ENCODE measurements around the gene HBZ.
"Not testable (repeated sequence)": the region's sequence is repeated elsewhere in the genome, so short reads cannot be mapped to it uniquely, and the experiment has no call there.

HBZ gene

DNA sequence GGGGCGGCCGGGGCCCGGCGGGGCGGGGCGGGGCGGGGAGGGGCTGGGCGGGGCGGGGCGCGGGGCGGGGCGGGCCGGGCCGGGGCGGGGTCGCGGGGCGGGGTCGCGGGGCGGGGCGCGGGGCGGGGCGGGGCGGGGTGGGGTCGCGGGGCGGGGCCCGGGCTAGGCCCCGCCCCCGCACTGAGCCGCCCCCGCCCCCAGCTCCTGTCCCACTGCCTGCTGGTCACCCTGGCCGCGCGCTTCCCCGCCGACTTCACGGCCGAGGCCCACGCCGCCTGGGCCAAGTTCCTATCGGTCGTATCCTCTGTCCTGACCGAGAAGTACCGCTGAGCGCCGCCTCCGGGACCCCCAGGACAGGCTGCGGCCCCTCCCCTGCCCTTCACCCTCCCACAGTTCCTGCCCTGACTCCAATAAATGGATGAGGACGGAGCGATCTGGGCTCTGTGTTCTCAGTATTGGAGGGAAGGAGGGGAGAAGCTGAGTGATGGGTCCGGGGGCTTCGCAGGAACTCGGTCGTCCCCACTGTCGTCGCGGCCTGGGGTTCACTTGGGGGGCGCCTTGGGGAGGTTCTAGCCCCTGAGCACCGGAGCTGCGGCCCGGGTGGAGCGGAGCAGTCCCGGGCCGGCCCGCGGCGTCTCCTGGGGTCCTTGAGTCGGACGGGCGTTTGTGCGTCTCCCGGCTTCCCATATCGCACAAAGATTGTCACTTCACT lies 12.5 kb downstream of the HBZ start:
- peak overlapping the region; percentile 67 for H3K4me3 Mint-ChIP-seq

GRCh38 chr16:165539-166374 lies 13.3 kb downstream of the HBZ start, which contains the start of gene HBM:
TSS of gene HBM (plus strand) at chr16:165978. CDS start at chr16:165998, 20 bp downstream.
- Mint-ChIP-seq H3K27ac (no peak within 1 kb of the TSS), H3K9me3 (no peaks in the 10 kb centered on the region), H3K4me3 (peak within 1 kb of the TSS; percentile 67), H3K36me3 (ENCODE audit: low read depth) (no peaks in the 10 kb centered on the region), H3K27me3 (peaks cover 83% of the 10 kb centered on the region), H3K4me1 (ENCODE audit: low read depth) (peaks cover 19% of the 10 kb centered on the region)
- intact Hi-C loops (cut with micrococcal nuclease), result no loop called here

More for the DNA sequence above, 12.5 kb downstream of the HBZ start:
- Mint-ChIP-seq H3K36me3 (ENCODE audit: low read depth) (no peaks in the 10 kb centered on the region), H3K9me3 (no peaks in the 10 kb centered on the region), H3K27me3 (peaks cover 78% of the 10 kb centered on the region), H3K4me1 (ENCODE audit: low read depth) (peaks cover 19% of the 10 kb centered on the region), H3K27ac (no peak overlapping the region)
- intact Hi-C loops (cut with micrococcal nuclease), result no loop called here

DNA sequence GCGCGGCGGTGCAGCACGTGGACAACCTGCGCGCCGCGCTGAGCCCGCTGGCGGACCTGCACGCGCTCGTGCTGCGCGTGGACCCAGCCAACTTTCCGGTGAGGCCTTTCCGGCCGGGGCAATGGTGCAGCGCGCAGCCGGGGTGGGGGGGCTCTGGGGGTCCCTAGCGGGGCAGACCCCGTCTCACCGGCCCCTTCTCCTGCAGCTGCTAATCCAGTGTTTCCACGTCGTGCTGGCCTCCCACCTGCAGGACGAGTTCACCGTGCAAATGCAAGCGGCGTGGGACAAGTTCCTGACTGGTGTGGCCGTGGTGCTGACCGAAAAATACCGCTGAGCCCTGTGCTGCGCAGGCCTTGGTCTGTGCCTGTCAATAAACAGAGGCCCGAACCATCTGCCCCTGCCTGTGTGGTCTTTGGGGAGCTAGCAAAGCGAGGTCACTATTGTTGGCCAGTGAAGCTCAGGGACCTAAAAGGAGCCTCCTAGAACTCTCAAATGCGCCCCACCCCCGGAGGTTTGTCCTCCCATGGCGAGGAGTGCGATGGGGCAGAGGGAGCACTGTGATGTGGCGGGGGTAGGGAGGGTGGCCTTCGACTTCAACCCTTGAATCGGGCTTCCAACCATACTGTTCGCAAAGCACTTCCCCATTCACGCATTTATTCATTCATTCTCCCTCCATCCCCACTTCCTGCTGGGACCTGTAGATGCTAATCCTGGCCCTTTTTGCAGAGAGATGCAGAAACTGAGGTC lies 14.1 kb downstream of the HBZ start:
- no peak overlapping the region for H3K4me3 Mint-ChIP-seq
- H3K9me3 Mint-ChIP-seq, result no peaks in the 10 kb centered on the region
- peaks cover 19% of the 10 kb centered on the region for H3K4me1 Mint-ChIP-seq (ENCODE audit: low read depth)
- peaks cover 84% of the 10 kb centered on the region for H3K27me3 Mint-ChIP-seq
- no peak overlapping the region for H3K27ac Mint-ChIP-seq
- intact Hi-C loops (cut with micrococcal nuclease), result no loop called here
- H3K36me3 Mint-ChIP-seq (ENCODE audit: low read depth), result no peaks in the 10 kb centered on the region

DNA sequence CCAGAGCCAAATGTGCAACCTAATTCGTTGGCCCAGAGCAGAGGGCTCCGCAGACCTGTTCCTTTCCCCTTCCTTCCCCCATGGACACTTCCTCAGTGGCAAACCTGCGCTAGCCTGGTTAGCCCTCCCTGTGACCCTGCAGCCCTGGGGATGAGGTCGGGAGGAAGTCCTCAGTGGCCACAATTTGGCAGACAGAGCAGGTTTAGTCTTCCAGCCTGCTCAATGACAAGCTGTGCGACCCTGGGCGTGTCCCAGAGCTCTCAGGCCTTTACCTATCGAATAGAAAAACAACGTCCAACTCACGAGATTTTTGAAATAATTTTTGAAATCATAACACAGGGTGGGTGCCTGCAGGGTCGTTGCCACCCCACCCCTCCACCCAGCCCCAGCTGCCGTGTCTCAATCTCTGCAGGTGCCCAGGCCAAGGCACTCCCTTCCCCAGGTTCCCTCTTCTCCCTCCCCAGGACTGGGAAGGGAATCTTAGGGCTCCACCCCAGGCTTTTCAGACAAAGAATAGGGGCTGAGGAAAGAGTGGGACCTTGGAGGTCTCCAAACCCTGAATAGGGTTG lies 14.8 kb downstream of the HBZ start:
- Mint-ChIP-seq H3K4me3 (no peak overlapping the region), H3K27me3 (peaks cover 84% of the 10 kb centered on the region), H3K27ac (no peak overlapping the region), H3K4me1 (ENCODE audit: low read depth) (peaks cover 19% of the 10 kb centered on the region), H3K36me3 (ENCODE audit: low read depth) (no peaks in the 10 kb centered on the region), H3K9me3 (no peaks in the 10 kb centered on the region)
- intact Hi-C loops (cut with micrococcal nuclease), result no loop called here

DNA sequence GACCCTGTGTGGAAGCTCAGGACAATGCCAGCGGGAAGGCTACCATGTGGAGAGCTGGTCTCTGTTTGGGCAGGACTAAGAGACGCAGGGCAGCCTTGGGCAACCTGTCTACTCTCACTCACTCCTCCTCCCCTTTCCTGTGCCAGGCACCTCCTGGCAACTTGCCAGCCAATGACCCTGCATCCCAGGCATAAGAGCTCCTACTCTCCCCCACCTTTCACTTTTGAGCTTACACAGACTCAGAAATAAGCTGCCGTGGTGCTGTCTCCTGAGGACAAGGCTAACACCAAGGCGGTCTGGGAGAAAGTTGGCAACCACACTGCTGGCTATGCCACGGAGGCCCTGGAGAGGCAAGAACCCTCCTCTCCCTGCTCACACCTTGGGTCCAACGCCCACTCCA lies 16.0 kb downstream of the HBZ start:
- Mint-ChIP-seq H3K27ac (no peak overlapping the region), H3K36me3 (ENCODE audit: low read depth) (no peaks in the 10 kb centered on the region), H3K9me3 (no peaks in the 10 kb centered on the region), H3K27me3 (peaks cover 76% of the 10 kb centered on the region), H3K4me3 (no peak overlapping the region), H3K4me1 (ENCODE audit: low read depth) (peaks cover 22% of the 10 kb centered on the region)
- intact Hi-C loops (cut with micrococcal nuclease), result no loop called here

- H3K4me1 Mint-ChIP-seq (ENCODE audit: low read depth), result peaks cover 28% of the 10 kb centered on the region
- no peaks in the 10 kb centered on the region for H3K9me3 Mint-ChIP-seq
- no peak overlapping the region for H3K27ac Mint-ChIP-seq
- no peaks in the 10 kb centered on the region for H3K36me3 Mint-ChIP-seq (ENCODE audit: low read depth)
- no peak overlapping the region for H3K4me3 Mint-ChIP-seq
- H3K27me3 Mint-ChIP-seq, result peaks cover 77% of the 10 kb centered on the region
- intact Hi-C loops (cut with micrococcal nuclease), result no loop called here
Measured at GRCh38 chr16:169014-169413, 16.6 kb downstream of the HBZ start.

- H3K9me3 Mint-ChIP-seq; H3K27ac Mint-ChIP-seq; intact Hi-C loops (cut with micrococcal nuclease); H3K4me3 Mint-ChIP-seq; H3K36me3 Mint-ChIP-seq (ENCODE audit: low read depth): not testable (repeated sequence)
- Mint-ChIP-seq H3K27me3 (peaks cover 86% of the 10 kb centered on the region), H3K4me1 (ENCODE audit: low read depth) (peaks cover 36% of the 10 kb centered on the region)
Measured at GRCh38 chr16:170088-170507, 17.7 kb downstream of the HBZ start.

DNA sequence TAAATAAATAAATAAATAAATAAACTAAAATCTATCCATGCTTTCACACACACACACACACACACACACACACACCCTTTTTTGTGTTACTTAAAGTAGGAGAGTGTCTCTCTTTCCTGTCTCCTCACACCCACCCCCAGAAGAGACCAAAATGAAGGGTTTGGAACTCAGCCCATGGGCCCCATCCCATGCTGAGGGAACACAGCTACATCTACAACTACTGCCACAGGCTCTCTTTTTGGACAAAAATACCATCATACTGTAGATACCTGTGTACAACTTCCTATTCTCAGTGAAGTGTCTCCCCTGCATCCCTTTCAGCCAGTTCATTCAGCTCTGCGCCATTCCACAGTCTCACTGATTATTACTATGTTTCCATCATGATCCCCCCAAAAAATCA lies 18.3 kb downstream of the HBZ start:
- no peak overlapping the region for H3K27ac Mint-ChIP-seq
- intact Hi-C loops (cut with micrococcal nuclease), result no loop called here
- no peak overlapping the region for H3K4me3 Mint-ChIP-seq
- peaks cover 86% of the 10 kb centered on the region for H3K27me3 Mint-ChIP-seq
- peaks cover 35% of the 10 kb centered on the region for H3K4me1 Mint-ChIP-seq (ENCODE audit: low read depth)
- no peaks in the 10 kb centered on the region for H3K9me3 Mint-ChIP-seq
- H3K36me3 Mint-ChIP-seq (ENCODE audit: low read depth), result no peaks in the 10 kb centered on the region

- H3K36me3 Mint-ChIP-seq (ENCODE audit: low read depth); H3K27ac Mint-ChIP-seq; intact Hi-C loops (cut with micrococcal nuclease); H3K4me3 Mint-ChIP-seq; H3K9me3 Mint-ChIP-seq: not testable (repeated sequence)
- Mint-ChIP-seq H3K27me3 (peaks cover 77% of the 10 kb centered on the region), H3K4me1 (ENCODE audit: low read depth) (peaks cover 26% of the 10 kb centered on the region)
Measured at GRCh38 chr16:172374-172941, 20.0 kb downstream of the HBZ start, which contains the start of gene HBA2. TSS of gene HBA2 (plus strand) at chr16:172876. CDS start at chr16:172913, 37 bp downstream.

- H3K36me3 Mint-ChIP-seq (ENCODE audit: low read depth); H3K9me3 Mint-ChIP-seq; intact Hi-C loops (cut with micrococcal nuclease); H3K4me3 Mint-ChIP-seq; H3K27ac Mint-ChIP-seq: not testable (repeated sequence)
- peaks cover 26% of the 10 kb centered on the region for H3K4me1 Mint-ChIP-seq (ENCODE audit: low read depth)
- H3K27me3 Mint-ChIP-seq, result peaks cover 77% of the 10 kb centered on the region
Measured at GRCh38 chr16:173211-173854, 20.9 kb downstream of the HBZ start.

- H3K27ac Mint-ChIP-seq; H3K36me3 Mint-ChIP-seq (ENCODE audit: low read depth); H3K9me3 Mint-ChIP-seq; intact Hi-C loops (cut with micrococcal nuclease); H3K4me3 Mint-ChIP-seq: not testable (repeated sequence)
- peaks cover 76% of the 10 kb centered on the region for H3K27me3 Mint-ChIP-seq
- peaks cover 26% of the 10 kb centered on the region for H3K4me1 Mint-ChIP-seq (ENCODE audit: low read depth)
Measured at GRCh38 chr16:173928-174769, 21.7 kb downstream of the HBZ start.
